Right atrium auricular region (tissue), 2 donors: ENCODE measurements around the gene MTA1. TPM values are rescaled to one million over a fixed set of nuclear protein-coding genes. Genes with fewer than 3 reads are reported as not detected.

Experiments
- DNase-seq: peaks from one replicate; pipeline ENCODE4 v3.0.0-alpha.2; 2019; ENCODE audit warnings: low spot score
- H3K27ac ChIP-seq, 2 donors: fragments of 200-600 bp; sonication (generic); 1 replicate in 1 of 2; 2 replicates in 1 of 2; pipeline ENCODE4 v1.5.1; 2016 to 2019
- H3K27me3 ChIP-seq, 2 donors: fragments of 200-600 bp; sonication (generic); one replicate each; pipeline versions ENCODE4 v1.5.1 to v1.6.0; 2017 to 2019
- H3K36me3 ChIP-seq: fragments of 200-600 bp; sonication (generic); one replicate; pipeline ENCODE4 v1.5.1; 2016
- H3K4me1 ChIP-seq, 2 donors: fragments of 200-600 bp; sonication (generic); one replicate each; pipeline versions ENCODE4 v1.5.1 to v1.6.0; 2017 to 2019
- H3K4me3 ChIP-seq, 2 donors: fragments of 200-600 bp; sonication (generic); 1 replicate in 1 of 2; 2 replicates in 1 of 2; pipeline ENCODE4 v1.5.1; 2017 to 2019; ENCODE audit warnings: mild to moderate bottlenecking in 1 of 2, moderate library complexity in 1 of 2
- H3K9me3 ChIP-seq, 2 donors: fragments of 200-600 bp; sonication (generic); one replicate each; pipeline ENCODE4 v1.5.1; 2019
- CTCF ChIP-seq, 2 donors: fragments of 200-600 bp; sonication (generic); IDR thresholded peaks; one replicate each; pipeline ENCODE4 v1.5.1; 2019; ENCODE audit warnings: antibody characterized with exemption in 2 of 2
- total RNA-seq, 2 donors: library from RNA; depleted of rRNA; stranded (reverse); fragments of >200 nt; gene quantifications; one replicate each; pipeline ENCODE4 v1.1.0, GENCODE V29; 2016

The MTA1 gene
- total RNA-seq, 2 donors from 2014 or later: 51.9 to 61.7 TPM

- Histone ChIP-seq H3K4me1 (no peaks in the 10 kb centered on the region), H3K27ac (no peak overlapping the region), H3K36me3 (peaks cover 17% of the 10 kb centered on the region), H3K27me3 (no peaks in the 10 kb centered on the region), H3K9me3 (no peaks in the 10 kb centered on the region), H3K4me3 (no peak overlapping the region)
- no peak for DNase-seq
- no peak for TF ChIP-seq CTCF (IDR thresholded peaks at IDR 0.05)
Measured at GRCh38 chr14:105377555-105378182, 42.0 kb upstream of the MTA1 start.

GRCh38 chr14:105378199-105378598 is 41.4 kb upstream of the MTA1 start:
- H3K27ac ChIP-seq: no peak overlapping the region
- no peaks in the 10 kb centered on the region for H3K27me3 ChIP-seq
- H3K9me3 ChIP-seq: no peaks in the 10 kb centered on the region
- no peak overlapping the region for H3K4me3 ChIP-seq
- peaks cover 22% of the 10 kb centered on the region for H3K36me3 ChIP-seq
- no peak for DNase-seq
- H3K4me1 ChIP-seq: no peaks in the 10 kb centered on the region
- no peak for TF ChIP-seq CTCF (IDR thresholded peaks at IDR 0.05)

- Histone ChIP-seq H3K27me3 (no peaks in the 10 kb centered on the region), H3K9me3 (no peaks in the 10 kb centered on the region), H3K4me3 (no peak overlapping the region), H3K36me3 (peaks cover 31% of the 10 kb centered on the region), H3K27ac (no peak overlapping the region), H3K4me1 (no peaks in the 10 kb centered on the region)
- no peak for TF ChIP-seq CTCF (IDR thresholded peaks at IDR 0.05)
- DNase-seq: no peak
Measured at GRCh38 chr14:105378873-105379685, 40.5 kb upstream of the MTA1 start.

GRCh38 chr14:105379946-105380345 is 39.7 kb upstream of the MTA1 start:
- Histone ChIP-seq H3K36me3 (peaks cover 38% of the 10 kb centered on the region), H3K27me3 (no peaks in the 10 kb centered on the region), H3K4me3 (no peak overlapping the region), H3K9me3 (no peaks in the 10 kb centered on the region), H3K27ac (no peak overlapping the region), H3K4me1 (no peaks in the 10 kb centered on the region)
- no peak for DNase-seq
- TF ChIP-seq CTCF (IDR thresholded peaks at IDR 0.05): no peak

- DNase-seq: no peak
- no peaks in the 10 kb centered on the region for H3K27me3 ChIP-seq
- no peak overlapping the region for H3K4me3 ChIP-seq
- H3K27ac ChIP-seq: no peak overlapping the region
- H3K4me1 ChIP-seq: no peaks in the 10 kb centered on the region
- no peaks in the 10 kb centered on the region for H3K9me3 ChIP-seq
- H3K36me3 ChIP-seq: peaks cover 42% of the 10 kb centered on the region
- no peak for TF ChIP-seq CTCF (IDR thresholded peaks at IDR 0.05)
Measured at GRCh38 chr14:105380756-105381155, 38.9 kb upstream of the MTA1 start.
